HepG2 (cell line): ENCODE results near the gene IRGM. TPM values are rescaled to one million over a fixed set of nuclear protein-coding genes. Genes with fewer than 3 reads are reported as not detected.

Experiments
- ATF7-NPFF ChIP-seq: sonication (generic); formaldehyde crosslinking; IDR thresholded peaks from 2 replicates; pipeline ENCODE4 v1.8.1; 2023; ENCODE audit warnings: mild to moderate bottlenecking, low read depth, missing genetic modification reagents, moderate library complexity
- CEBPZ ChIP-seq: IDR thresholded peaks from 2 replicates; pipeline ENCODE4 v1.6.1; 2012; ENCODE audit warnings: low read length, improper control_type of control experiment
- E2F2 ChIP-seq: sonication (generic); formaldehyde crosslinking; IDR thresholded peaks from 2 replicates; pipeline ENCODE4 v1.4.0; 2020; ENCODE audit warnings: missing genetic modification reagents, borderline replicate concordance
- GATA4 ChIP-seq: sonication (generic); IDR thresholded peaks from 2 replicates; pipeline ENCODE4 v1.6.1; 2016; ENCODE audit warnings: antibody characterized with exemption, low read depth, borderline replicate concordance
- GRHL1 ChIP-seq: sonication (generic); formaldehyde crosslinking; conservative IDR thresholded peaks from 2 replicates; pipeline ENCODE4 v1.8.0; 2022; ENCODE audit warnings: missing genetic modification reagents
- GTF3A ChIP-seq: sonication (generic); formaldehyde crosslinking; conservative IDR thresholded peaks from 2 replicates; pipeline ENCODE4 v1.4.0; 2020; ENCODE audit warnings: mild to moderate bottlenecking, missing genetic modification reagents
- NR1H2 ChIP-seq: sonication (generic); formaldehyde crosslinking; IDR thresholded peaks from 2 replicates; pipeline ENCODE4 v1.8.1; 2022; ENCODE audit warnings: low read depth, missing genetic modification reagents, borderline replicate concordance
- NR2F2 ChIP-seq: IDR thresholded peaks from 2 replicates; pipeline ENCODE4 v1.6.1; 2012; ENCODE audit warnings: low read depth, inconsistent platforms, borderline replicate concordance
- PREB ChIP-seq: sonication (generic); formaldehyde crosslinking; IDR thresholded peaks from 2 replicates; pipeline ENCODE4 v1.4.0; 2020; ENCODE audit warnings: missing genetic modification reagents
- TAF1 ChIP-seq: sonication (generic); formaldehyde crosslinking; IDR thresholded peaks from 2 replicates; pipeline ENCODE4 v1.4.0; 2020; ENCODE audit warnings: missing genetic modification reagents
- TARDBP ChIP-seq: sonication (generic); formaldehyde crosslinking; IDR thresholded peaks from 2 replicates; pipeline ENCODE4 v1.8.0; 2022; ENCODE audit warnings: mild to moderate bottlenecking, missing genetic modification reagents
- TSC22D2 ChIP-seq: sonication (generic); formaldehyde crosslinking; IDR thresholded peaks from 2 replicates; pipeline ENCODE4 v1.5.1; 2020; ENCODE audit warnings: missing genetic modification reagents, mild to moderate bottlenecking, borderline replicate concordance
- ZBTB3 ChIP-seq: sonication (generic); formaldehyde crosslinking; IDR thresholded peaks from 2 replicates; pipeline ENCODE4 v1.4.0; 2020; ENCODE audit warnings: low read depth, mild to moderate bottlenecking, moderate library complexity, missing genetic modification reagents, borderline replicate concordance
- ZEB1 ChIP-seq: IDR thresholded peaks from 2 replicates; pipeline ENCODE4 v1.6.1; 2012; ENCODE audit warnings: mild to moderate bottlenecking, low read depth, inconsistent platforms; ENCODE audit not compliant: insufficient replicate concordance
- ZFP91 ChIP-seq: sonication (generic); formaldehyde crosslinking; IDR thresholded peaks from 2 replicates; pipeline ENCODE4 v1.9.0; 2022; ENCODE audit warnings: missing genetic modification reagents, mild to moderate bottlenecking, borderline replicate concordance
- ZMYM2 ChIP-seq: sonication (generic); formaldehyde crosslinking; IDR thresholded peaks from 2 replicates; pipeline ENCODE4 v1.8.0; 2022; ENCODE audit warnings: mild to moderate bottlenecking, missing genetic modification reagents
- ZNF513 ChIP-seq: sonication (generic); formaldehyde crosslinking; conservative IDR thresholded peaks from 2 replicates; pipeline ENCODE4 v1.5.0; 2020; ENCODE audit warnings: missing genetic modification reagents
- ZNF775 ChIP-seq: sonication (generic); formaldehyde crosslinking; IDR thresholded peaks from 2 replicates; pipeline ENCODE4 v1.4.0; 2020; ENCODE audit warnings: missing genetic modification reagents, mild to moderate bottlenecking, moderate library complexity, borderline replicate concordance
- polyA plus RNA-seq, 8 experiments: library from polyadenylated mRNA; depleted of rRNA in 3 of 8; stranded (reverse) in 7 of 8; unstranded in 1 of 8; fragments of >200 nt; fragmentation: Illumina TruSeq in 4 of 8; extraction: Trizol in 4 of 8; gene quantifications; 2 replicates each; pipeline versions ENCODE4 v1.2.1 to v1.2.3, GENCODE V29; 2011 to 2016; ENCODE audit warnings: low read depth in 4 of 8, missing spikeins in 1 of 8, mixed read lengths in 1 of 8; ENCODE audit not compliant: insufficient read depth in 1 of 8
- total RNA-seq, 5 experiments: library from RNA; depleted of rRNA; stranded (reverse); fragments of >200 nt; fragmentation: Illumina TruSeq; extraction: Trizol; gene quantifications; 2 replicates each; pipeline ENCODE4 v1.2.3, GENCODE V29; 2016; ENCODE audit warnings: low read depth in 1 of 5

Gene IRGM
- total and polyA plus RNA-seq, 2 of the 13 experiments (the other 11 are each of a cell fraction or from before 2014, with no cell fraction given): not detected

GRCh38 chr5:150846654-150847333 is 473 bp downstream of the IRGM start (continued):
- TF ChIP-seq ZNF775: no peak
- no peak for TF ChIP-seq ZFP91 (CRISPR knock-in tag)
- TF ChIP-seq E2F2 (CRISPR knock-in tag): no peak
- TF ChIP-seq TSC22D2: no peak
- no peak for TF ChIP-seq ATF7-NPFF (CRISPR knock-in tag)
- no peak for TF ChIP-seq ZEB1
- TF ChIP-seq ZMYM2 (CRISPR knock-in tag): no peak
- TF ChIP-seq ZNF513 (CRISPR knock-in tag): no peak
- no peak for TF ChIP-seq TAF1 (CRISPR knock-in tag)
- no peak for TF ChIP-seq NR2F2
- no peak for TF ChIP-seq CEBPZ
- TF ChIP-seq NR1H2 (CRISPR knock-in tag): no peak
- no peak for TF ChIP-seq GTF3A (CRISPR knock-in tag)
- TF ChIP-seq PREB (CRISPR knock-in tag): no peak
- no peak for TF ChIP-seq ZBTB3 (CRISPR knock-in tag)
- TF ChIP-seq GRHL1: no peak
- TF ChIP-seq TARDBP (CRISPR knock-in tag): no peak
- TF ChIP-seq GATA4: no peak
